ENCODE results near the gene BANF2. TPM values are rescaled to one million over a fixed set of nuclear protein-coding genes. Genes with fewer than 3 reads are reported as not detected.

BANF2 gene
- total and polyA plus RNA-seq, 2 of the 8 experiments (the other 6 are each of a cell fraction or from before 2014, with no cell fraction given): not detected

DNA sequence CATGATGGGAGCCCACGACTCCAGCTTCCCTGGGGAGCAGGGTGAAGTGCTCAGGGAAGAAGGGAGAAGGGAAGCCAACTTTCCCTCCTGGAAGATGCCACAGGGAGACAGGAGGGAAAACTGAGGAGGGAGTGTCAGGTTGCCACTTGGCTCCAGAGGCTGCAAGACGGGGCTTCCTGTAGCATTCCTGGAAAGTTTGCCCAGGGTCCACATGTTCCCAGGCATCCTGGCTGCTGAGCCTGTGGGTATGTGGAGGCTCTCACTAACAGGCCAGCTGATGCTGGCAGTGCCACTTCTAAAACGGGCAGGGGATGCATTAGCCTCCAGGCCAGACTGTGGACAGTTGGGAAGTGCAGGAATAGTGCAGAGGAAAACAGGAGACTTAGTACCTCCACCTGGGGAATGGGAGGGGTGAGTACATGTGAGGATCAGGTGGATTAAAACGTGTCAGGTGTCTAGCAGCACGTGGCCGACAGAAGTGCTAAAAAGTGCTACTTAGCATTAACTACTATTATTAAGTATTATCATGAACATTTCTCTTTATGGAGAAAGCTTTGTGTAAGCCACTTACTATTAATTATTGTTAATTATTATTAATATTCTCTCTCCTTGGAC, 33.2 kb downstream of the BANF2 start (continued):
- no peak for TF ChIP-seq RAD21 (IDR thresholded peaks at IDR 0.05 in 1 of 2, conservative IDR thresholded peaks at IDR 0.05 in 1 of 2; ENCODE audit: low read depth in 2 of 2, low read length in 2 of 2)
- TF ChIP-seq, protein P1, sequence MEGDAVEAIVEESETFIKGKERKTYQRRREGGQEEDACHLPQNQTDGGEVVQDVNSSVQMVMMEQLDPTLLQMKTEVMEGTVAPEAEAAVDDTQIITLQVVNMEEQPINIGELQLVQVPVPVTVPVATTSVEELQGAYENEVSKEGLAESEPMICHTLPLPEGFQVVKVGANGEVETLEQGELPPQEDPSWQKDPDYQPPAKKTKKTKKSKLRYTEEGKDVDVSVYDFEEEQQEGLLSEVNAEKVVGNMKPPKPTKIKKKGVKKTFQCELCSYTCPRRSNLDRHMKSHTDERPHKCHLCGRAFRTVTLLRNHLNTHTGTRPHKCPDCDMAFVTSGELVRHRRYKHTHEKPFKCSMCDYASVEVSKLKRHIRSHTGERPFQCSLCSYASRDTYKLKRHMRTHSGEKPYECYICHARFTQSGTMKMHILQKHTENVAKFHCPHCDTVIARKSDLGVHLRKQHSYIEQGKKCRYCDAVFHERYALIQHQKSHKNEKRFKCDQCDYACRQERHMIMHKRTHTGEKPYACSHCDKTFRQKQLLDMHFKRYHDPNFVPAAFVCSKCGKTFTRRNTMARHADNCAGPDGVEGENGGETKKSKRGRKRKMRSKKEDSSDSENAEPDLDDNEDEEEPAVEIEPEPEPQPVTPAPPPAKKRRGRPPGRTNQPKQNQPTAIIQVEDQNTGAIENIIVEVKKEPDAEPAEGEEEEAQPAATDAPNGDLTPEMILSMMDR (IDR thresholded peaks at IDR 0.05; ENCODE audit: control extremely low read depth in 1 of 3, insufficient read depth in 1 of 3, low read depth in 1 of 3, low read length in 3 of 3): no peak
